Nephron (organoid): ENCODE data around the gene SLC35E3.

Experiments
- H3K27ac Mint-ChIP-seq, 3 experiments: 2 replicates each; pipeline ENCODE4 v1.8.0; 2020; ENCODE audit warnings: mixed read lengths in 3 of 3, mild to moderate bottlenecking in 2 of 3, moderate library complexity in 1 of 3
- H3K27me3 Mint-ChIP-seq: 2 replicates; pipeline ENCODE4 v1.8.0; 2021; ENCODE audit warnings: low read depth, mild to moderate bottlenecking, moderate library complexity, mixed read lengths
- H3K36me3 Mint-ChIP-seq: 2 replicates; pipeline ENCODE4 v1.8.0; 2020; ENCODE audit warnings: low read depth, mixed read lengths
- H3K4me1 Mint-ChIP-seq: 2 replicates; pipeline ENCODE4 v1.8.0; 2020; ENCODE audit warnings: mixed read lengths
- H3K4me3 Mint-ChIP-seq, 3 experiments: 2 replicates each; pipeline ENCODE4 v1.8.0; 2020; ENCODE audit warnings: mild to moderate bottlenecking in 3 of 3, mixed read lengths in 3 of 3, moderate library complexity in 2 of 3
- H3K9me3 Mint-ChIP-seq: 2 replicates; pipeline ENCODE4 v1.8.0; 2020; ENCODE audit warnings: mixed read lengths
- CTCF ChIP-seq, 3 experiments: fragments of 200-600 bp; sonication (generic); IDR thresholded peaks; one replicate each; pipeline ENCODE4 v1.5.0; 2021; ENCODE audit warnings: antibody characterized with exemption in 3 of 3; ENCODE audit not compliant: unreplicated experiment in 3 of 3

Gene SLC35E3

GRCh38 chr12:68745376-68745903 lies 536 bp upstream of the SLC35E3 start:
- H3K4me3 Mint-ChIP-seq, result peak overlapping the region; percentile 98 to 100 (median 99)
- TF ChIP-seq CTCF (IDR thresholded peaks at IDR 0.05; ENCODE audit: unreplicated experiment in 3 of 3), result no peak
- peak overlapping the region; percentile 20 to 95 (median 94) for H3K27ac Mint-ChIP-seq
- H3K27me3 Mint-ChIP-seq, result no peaks in the 10 kb centered on the region
- H3K9me3 Mint-ChIP-seq, result no peaks in the 10 kb centered on the region
- H3K36me3 Mint-ChIP-seq, result peaks cover 17% of the 10 kb centered on the region
- peaks cover 38% of the 10 kb centered on the region for H3K4me1 Mint-ChIP-seq

GRCh38 chr12:68746572-68747180 lies 700 bp downstream of the SLC35E3 start:
- Mint-ChIP-seq H3K27me3 (no peaks in the 10 kb centered on the region), H3K4me1 (peaks cover 46% of the 10 kb centered on the region), H3K9me3 (no peaks in the 10 kb centered on the region), H3K36me3 (peaks cover 20% of the 10 kb centered on the region), H3K27ac (peak overlapping the region; percentile 20 to 95 (median 94)), H3K4me3 (peak overlapping the region; percentile 98 to 100 (median 99))
- no peak for TF ChIP-seq CTCF (IDR thresholded peaks at IDR 0.05; ENCODE audit: unreplicated experiment in 3 of 3)

GRCh38 chr12:68749443-68749842 lies 3.5 kb downstream of the SLC35E3 start:
- peaks cover 36% of the 10 kb centered on the region for H3K36me3 Mint-ChIP-seq
- H3K9me3 Mint-ChIP-seq, result no peaks in the 10 kb centered on the region
- H3K27ac Mint-ChIP-seq, result peak overlapping the region in 1 of 3 experiments; percentile 11
- peak overlapping the region in 2 of 3 experiments; percentile 3 to 34 for H3K4me3 Mint-ChIP-seq
- peaks cover 47% of the 10 kb centered on the region for H3K4me1 Mint-ChIP-seq
- H3K27me3 Mint-ChIP-seq, result no peaks in the 10 kb centered on the region
- no peak for TF ChIP-seq CTCF (IDR thresholded peaks at IDR 0.05; ENCODE audit: unreplicated experiment in 3 of 3)

GRCh38 chr12:68749861-68750260 lies 3.9 kb downstream of the SLC35E3 start:
- no peak for TF ChIP-seq CTCF (IDR thresholded peaks at IDR 0.05; ENCODE audit: unreplicated experiment in 3 of 3)
- Mint-ChIP-seq H3K27me3 (no peaks in the 10 kb centered on the region), H3K9me3 (no peaks in the 10 kb centered on the region), H3K27ac (peak overlapping the region in 1 of 3 experiments; percentile 11), H3K4me1 (peaks cover 47% of the 10 kb centered on the region), H3K36me3 (peaks cover 40% of the 10 kb centered on the region), H3K4me3 (peak overlapping the region in 2 of 3 experiments; percentile 3 to 34)

GRCh38 chr12:68750506-68750905 lies 4.5 kb downstream of the SLC35E3 start:
- Mint-ChIP-seq H3K4me3 (peak overlapping the region in 1 of 3 experiments; percentile 5), H3K4me1 (peaks cover 47% of the 10 kb centered on the region), H3K9me3 (no peaks in the 10 kb centered on the region), H3K27me3 (no peaks in the 10 kb centered on the region), H3K36me3 (peaks cover 46% of the 10 kb centered on the region), H3K27ac (no peak overlapping the region)
- no peak for TF ChIP-seq CTCF (IDR thresholded peaks at IDR 0.05; ENCODE audit: unreplicated experiment in 3 of 3)
